ENCODE measurements around the gene FYB2.

GRCh38 chr1:56686169-56686568, 133.0 kb downstream of the FYB2 start:
- TF ChIP-seq CTCF (IDR thresholded peaks at IDR 0.05; ENCODE audit: poor library complexity) (no peak), EZH2phosphoT487 (IDR thresholded peaks at IDR 0.05; ENCODE audit: low read depth, severe bottlenecking, unreplicated experiment) (no peak), EZH2 (IDR thresholded peaks at IDR 0.05; ENCODE audit: borderline replicate concordance) (no peak)
